MM.1S (cell line): ENCODE results near the gene ZNF222.
A peak's percentile ranks its signal among the peaks of the same experiment; 100 is the strongest.

ENCODE experiments used
- DNase-seq: peaks from one replicate; pipeline ENCODE4 v3.0.0-alpha.2; 2015
- H2AFZ ChIP-seq: fragments of 300-600 bp; sonication (generic); 2 replicates; pipeline ENCODE4 v1.6.0; 2016; ENCODE audit warnings: antibody characterized with exemption, low read length
- H3F3A ChIP-seq: fragments of 300-600 bp; sonication (generic); 2 replicates; pipeline ENCODE4 v1.6.1; 2016; ENCODE audit warnings: mild to moderate bottlenecking, antibody characterized with exemption, low read length, moderate library complexity, mixed read lengths; ENCODE audit not compliant: insufficient read depth
- H3K27ac ChIP-seq: fragments of 300-600 bp; sonication (generic); 2 replicates; pipeline ENCODE4 v1.5.1; 2016; ENCODE audit warnings: mild to moderate bottlenecking, low read length
- H3K27me3 ChIP-seq: fragments of 300-600 bp; sonication (generic); replicated peaks from 2 replicates; pipeline ENCODE4 v1.6.0; 2016; ENCODE audit warnings: low read length; ENCODE audit not compliant: insufficient read depth
- H3K36me3 ChIP-seq: fragments of 300-600 bp; sonication (generic); replicated peaks from 2 replicates; pipeline ENCODE4 v1.6.1; 2016; ENCODE audit warnings: mild to moderate bottlenecking, low read length, mixed read lengths; ENCODE audit not compliant: insufficient read depth
- H3K4me1 ChIP-seq: fragments of 300-600 bp; sonication (generic); 2 replicates; pipeline ENCODE4 v1.6.1; 2016; ENCODE audit warnings: low read length, mixed read lengths
- H3K4me2 ChIP-seq: fragments of 300-600 bp; sonication (generic); 2 replicates; pipeline ENCODE4 v1.6.0; 2016; ENCODE audit warnings: low read depth, low read length
- H3K4me3 ChIP-seq: fragments of 300-600 bp; sonication (generic); 2 replicates; pipeline ENCODE4 v1.5.1; 2016; ENCODE audit warnings: low read length, mixed read lengths
- H3K79me2 ChIP-seq: fragments of 300-600 bp; sonication (generic); 2 replicates; pipeline ENCODE4 v1.6.1; 2016; ENCODE audit warnings: mixed run types, low read length, mixed read lengths
- H3K9ac ChIP-seq: fragments of 300-600 bp; sonication (generic); 2 replicates; pipeline ENCODE4 v1.6.1; 2016; ENCODE audit warnings: low read length, mixed read lengths
- H3K9me2 ChIP-seq: fragments of 300-600 bp; sonication (generic); replicated peaks from 2 replicates; pipeline ENCODE4 v1.6.1; 2016; ENCODE audit warnings: mild to moderate bottlenecking, low read length, mixed read lengths; ENCODE audit not compliant: insufficient read depth
- H3K9me3 ChIP-seq: fragments of 300-600 bp; sonication (generic); replicated peaks from 2 replicates; pipeline ENCODE4 v1.6.1; 2016; ENCODE audit warnings: mild to moderate bottlenecking, low read length, mixed read lengths; ENCODE audit not compliant: insufficient read depth
- H4K20me1 ChIP-seq: fragments of 300-600 bp; sonication (generic); 2 replicates; pipeline ENCODE4 v1.6.1; 2016; ENCODE audit warnings: mild to moderate bottlenecking, low read length, moderate library complexity, mixed read lengths; ENCODE audit not compliant: insufficient read depth
- CTCF ChIP-seq: fragments of 300-600 bp; sonication (generic); IDR thresholded peaks from 2 replicates; pipeline ENCODE4 v1.5.1; 2016; ENCODE audit warnings: antibody characterized with exemption, low read length, mixed read lengths
- EZH2 ChIP-seq: fragments of 300-600 bp; sonication (generic); optimal IDR thresholded peaks from 2 replicates; pipeline ENCODE3; 2017; ENCODE audit warnings: low read depth, mild to moderate bottlenecking, antibody characterized with exemption, low read length, mixed read lengths
- EZH2phosphoT487 ChIP-seq: fragments of 300-600 bp; sonication (generic); IDR thresholded peaks from 2 replicates; pipeline ENCODE4 v1.6.1; 2018; ENCODE audit warnings: antibody characterized with exemption, low read length

The ZNF222 gene

DNA sequence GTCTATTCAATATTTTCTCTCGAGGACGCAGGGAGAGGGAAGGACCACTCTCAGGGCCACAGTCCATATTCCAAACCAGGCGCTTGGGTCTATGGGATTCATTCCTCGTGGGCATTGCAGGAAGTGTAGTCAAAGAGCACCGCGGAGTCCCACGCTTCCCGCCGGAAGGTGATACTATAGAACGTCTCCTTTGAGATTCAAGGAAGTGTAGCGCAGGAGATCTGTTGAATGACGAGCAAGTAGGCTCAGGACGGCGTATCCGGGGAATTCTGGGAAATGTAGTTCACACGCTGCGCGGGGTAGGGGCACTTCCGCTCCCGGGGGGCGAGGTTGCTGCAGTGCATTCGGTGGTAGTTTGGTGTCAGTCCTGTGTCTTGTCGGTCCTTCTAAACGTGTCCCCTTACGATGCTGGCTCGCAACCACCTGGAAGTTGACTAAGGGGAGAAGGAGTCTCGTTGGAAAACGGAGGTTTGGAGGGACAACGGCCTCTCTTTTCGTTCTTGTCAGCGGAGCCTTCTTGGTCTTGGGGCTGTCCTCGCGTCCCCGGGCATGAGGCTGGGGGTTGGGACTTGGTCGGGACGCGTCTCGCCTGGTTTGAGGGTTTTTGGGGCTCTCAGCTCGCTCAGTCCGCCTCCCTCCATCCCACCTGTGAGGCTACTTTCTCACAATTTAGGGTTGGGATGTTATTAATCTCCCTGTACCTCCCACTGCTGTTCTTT lies 46.8 kb downstream of the ZNF222 start, which contains the start of gene ZNF284:
Gene ZNF284, plus strand, starts transcription at position 336 of the 719 bp plus-strand sequence. CDS start 4,231 bp downstream, outside the sequence.
- Histone ChIP-seq H3K27ac (no peak within 1 kb of the TSS), H3K9me3 (no peaks in the 10 kb centered on the region), H3K79me2 (no peaks in the 10 kb centered on the region), H3F3A (no peaks in the 10 kb centered on the region), H3K4me2 (peak within 1 kb of the TSS; percentile 76), H2AFZ (peak within 1 kb of the TSS; percentile 90), H4K20me1 (no peaks in the 10 kb centered on the region), H3K27me3 (no peaks in the 10 kb centered on the region), H3K9ac (no peak within 1 kb of the TSS), H3K4me1 (no peaks in the 10 kb centered on the region), H3K4me3 (peak within 1 kb of the TSS; percentile 63), H3K9me2 (no peaks in the 10 kb centered on the region), H3K36me3 (no peaks in the 10 kb centered on the region)
- TF ChIP-seq CTCF (no peak), EZH2 (no peak), EZH2phosphoT487 (no peak)
- DNase-seq: peak; percentile 52

DNA sequence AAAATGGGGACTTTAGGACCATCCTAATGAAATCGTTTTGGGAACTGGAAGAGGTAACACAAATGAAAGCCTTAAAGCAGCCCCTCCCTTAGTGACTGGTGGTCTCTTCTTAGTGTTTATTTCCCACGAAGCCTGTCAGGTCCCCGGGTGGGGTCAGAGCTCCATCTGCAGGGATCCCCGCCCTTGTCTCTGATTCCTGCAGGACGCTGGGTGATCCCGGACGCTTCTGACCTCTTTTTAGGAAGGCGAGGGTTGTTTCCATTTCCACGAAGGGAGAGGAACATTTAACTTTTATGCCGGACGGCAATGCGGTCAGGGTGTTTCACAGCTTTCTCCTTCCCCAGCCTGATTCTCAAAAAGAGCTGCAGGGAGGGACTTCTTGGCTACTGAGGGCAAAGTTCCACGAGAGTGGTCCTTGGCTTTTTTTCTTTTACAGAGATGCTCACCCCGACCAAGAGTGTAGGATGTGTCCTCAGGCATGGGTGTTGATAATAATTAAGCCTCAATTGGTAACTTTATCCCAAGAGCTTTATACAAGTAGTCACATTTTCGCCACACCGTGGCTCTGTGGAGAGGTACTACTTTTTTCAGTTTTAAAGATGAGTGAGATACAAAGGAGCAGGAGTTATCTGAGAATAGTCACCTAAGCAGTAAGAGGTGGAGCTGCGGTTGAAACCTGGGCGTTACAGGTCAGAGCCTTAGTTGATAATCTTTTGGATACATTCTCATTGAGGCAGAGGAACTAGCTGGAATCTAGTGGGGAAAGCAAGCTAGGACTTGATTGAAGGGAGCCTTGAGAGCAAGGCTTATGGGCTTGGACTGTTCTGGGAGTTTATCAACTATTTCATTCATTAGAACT lies 47.6 kb downstream of the ZNF222 start:
- Histone ChIP-seq H3K9ac (no peak overlapping the region), H3K4me2 (peak overlapping the region; percentile 76; the same call in 1 of the 2 replicates), H3K27ac (no peak overlapping the region), H4K20me1 (no peaks in the 10 kb centered on the region), H3K4me1 (no peaks in the 10 kb centered on the region), H3K27me3 (no peaks in the 10 kb centered on the region), H3K4me3 (peak overlapping the region; percentile 63), H3K36me3 (no peaks in the 10 kb centered on the region), H2AFZ (peak overlapping the region; percentile 90), H3K9me3 (no peaks in the 10 kb centered on the region), H3K9me2 (no peaks in the 10 kb centered on the region), H3F3A (no peaks in the 10 kb centered on the region), H3K79me2 (no peaks in the 10 kb centered on the region)
- no peak for TF ChIP-seq EZH2phosphoT487
- no peak for TF ChIP-seq CTCF
- TF ChIP-seq EZH2: no peak
- DNase-seq: no peak

DNA sequence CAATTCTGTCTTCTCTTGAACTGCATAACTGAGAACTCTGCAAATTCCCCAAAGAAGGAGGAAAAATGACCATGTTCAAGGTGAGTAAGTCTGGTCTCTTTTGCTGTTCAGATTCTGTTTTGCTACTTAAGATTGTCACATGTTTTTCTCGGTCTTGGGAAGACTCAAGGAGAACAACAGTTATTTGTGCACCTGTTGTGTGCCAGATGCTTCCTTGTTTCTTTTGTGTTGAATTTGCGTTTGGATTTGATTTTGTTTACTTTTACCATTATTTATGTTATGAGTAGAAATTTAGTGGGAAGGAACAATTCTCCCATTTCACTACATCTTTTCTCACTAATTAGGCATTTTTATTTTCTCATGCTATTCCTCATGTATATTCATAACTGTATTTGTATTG lies 51.1 kb downstream of the ZNF222 start:
- Histone ChIP-seq H3K4me2 (no peak overlapping the region), H3K4me1 (no peaks in the 10 kb centered on the region), H3K9me2 (no peaks in the 10 kb centered on the region), H2AFZ (no peak overlapping the region), H4K20me1 (no peaks in the 10 kb centered on the region), H3K79me2 (no peaks in the 10 kb centered on the region), H3K4me3 (no peak overlapping the region), H3K27me3 (no peaks in the 10 kb centered on the region), H3K27ac (no peak overlapping the region), H3F3A (no peaks in the 10 kb centered on the region), H3K36me3 (no peaks in the 10 kb centered on the region), H3K9me3 (no peaks in the 10 kb centered on the region), H3K9ac (no peak overlapping the region)
- DNase-seq: no peak
- TF ChIP-seq EZH2: no peak
- no peak for TF ChIP-seq CTCF
- no peak for TF ChIP-seq EZH2phosphoT487
